Vagina (tissue), 2 donors: ENCODE data around the gene HCK. TPM values are rescaled to one million over a fixed set of nuclear protein-coding genes. Genes with fewer than 3 reads are reported as not detected.

Source experiments
- DNase-seq, 2 donors: peaks; one replicate each; pipeline ENCODE4 v3.0.0-alpha.2; 2017; ENCODE audit errors: extremely low spot score in 2 of 2
- H3K27ac ChIP-seq: fragments of 200-600 bp; sonication (generic); one replicate; pipeline ENCODE4 v1.5.1; 2019
- H3K27me3 ChIP-seq: fragments of 200-600 bp; sonication (generic); one replicate; pipeline ENCODE4 v1.5.1; 2019
- H3K36me3 ChIP-seq, 2 donors: fragments of 200-600 bp; sonication (generic); one replicate each; pipeline ENCODE4 v1.5.1; 2017 to 2019
- H3K4me1 ChIP-seq: fragments of 200-600 bp; sonication (generic); one replicate; pipeline ENCODE4 v1.5.1; 2019
- H3K4me3 ChIP-seq, 2 donors: fragments of 200-600 bp; sonication (generic); 1 replicate in 1 of 2; 2 replicates in 1 of 2; pipeline ENCODE4 v1.5.1; 2016 to 2019
- H3K9me3 ChIP-seq: fragments of 200-600 bp; sonication (generic); one replicate; pipeline ENCODE4 v1.5.1; 2019
- POLR2A ChIP-seq, 2 donors: fragments of 450-650 bp; IDR thresholded peaks; one replicate each; pipeline ENCODE4 v1.6.1; 2017; ENCODE audit warnings: antibody characterized with exemption in 2 of 2, mild to moderate bottlenecking in 2 of 2, moderate library complexity in 2 of 2
- POLR2AphosphoS5 ChIP-seq, 2 donors: sonication (generic); formaldehyde crosslinking; IDR thresholded peaks; one replicate each; pipeline ENCODE4 v1.9.0; 2017; ENCODE audit warnings: antibody characterized with exemption in 2 of 2, mild to moderate bottlenecking in 2 of 2, low read depth in 1 of 2; ENCODE audit not compliant: insufficient read depth in 1 of 2
- intact Hi-C: fragments of 100-400 bp; cut with DNase I; formaldehyde crosslinking; loops from one replicate; pipeline ENCODE4 v1.15.1; 2023
- total RNA-seq: library from RNA; depleted of rRNA; stranded (reverse); fragments of >200 nt; gene quantifications from one replicate; pipeline ENCODE4 v1.2.3, GENCODE V29; 2016
- TF ChIP-seq, protein P1 (sequence below), 3 experiments: fragments of 450-650 bp in 2 of 3; fragments of 200-600 bp in 1 of 3; sonication (generic) in 1 of 3; IDR thresholded peaks; one replicate each; pipeline ENCODE4 v1.5.1; 2017 to 2019; ENCODE audit warnings: antibody characterized with exemption in 3 of 3, mild to moderate bottlenecking in 2 of 3, moderate library complexity in 2 of 3

HCK gene
- total RNA-seq = 10.1 TPM

DNA sequence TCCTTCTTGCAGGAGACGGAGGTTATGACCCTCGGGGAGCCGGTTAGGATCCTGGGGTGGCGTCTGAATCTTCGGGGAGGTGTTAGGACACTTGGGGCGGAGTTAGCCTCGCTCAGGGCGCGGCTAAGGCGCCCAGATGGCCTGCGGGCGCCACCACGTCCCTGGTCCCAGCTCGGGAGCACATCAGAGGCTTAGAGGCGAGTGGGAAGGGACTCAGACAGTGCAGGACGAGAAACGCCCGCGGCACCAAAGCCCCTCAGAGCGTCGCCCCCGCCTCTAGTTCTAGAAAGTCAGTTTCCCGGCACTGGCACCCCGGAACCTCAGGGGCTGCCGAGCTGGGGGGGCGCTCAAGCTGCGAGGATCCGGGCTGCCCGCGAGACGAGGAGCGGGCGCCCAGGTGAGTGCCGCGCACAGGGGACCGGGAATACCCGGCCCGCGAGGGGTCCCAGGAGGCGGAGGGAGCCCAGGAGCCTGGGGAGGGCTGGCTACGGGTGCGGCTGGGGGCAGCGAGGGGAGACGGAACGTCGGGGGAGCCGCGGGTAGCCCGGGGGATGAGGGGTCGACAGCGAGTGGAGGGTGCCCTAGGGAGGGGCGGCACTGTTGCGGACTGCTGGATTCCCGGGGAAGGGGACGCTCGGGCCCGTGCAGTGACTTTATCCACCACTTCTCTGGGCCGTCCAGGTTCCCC is at the start of gene HCK:
TSS of gene HCK (plus strand) at position 153 of the 688 bp plus-strand sequence.
- TF ChIP-seq POLR2AphosphoS5 (IDR thresholded peaks at IDR 0.05; ENCODE audit: insufficient read depth in 1 of 2, low read depth in 1 of 2) = no peak
- TF ChIP-seq POLR2A (IDR thresholded peaks at IDR 0.05) = no peak
- TF ChIP-seq, protein P1, sequence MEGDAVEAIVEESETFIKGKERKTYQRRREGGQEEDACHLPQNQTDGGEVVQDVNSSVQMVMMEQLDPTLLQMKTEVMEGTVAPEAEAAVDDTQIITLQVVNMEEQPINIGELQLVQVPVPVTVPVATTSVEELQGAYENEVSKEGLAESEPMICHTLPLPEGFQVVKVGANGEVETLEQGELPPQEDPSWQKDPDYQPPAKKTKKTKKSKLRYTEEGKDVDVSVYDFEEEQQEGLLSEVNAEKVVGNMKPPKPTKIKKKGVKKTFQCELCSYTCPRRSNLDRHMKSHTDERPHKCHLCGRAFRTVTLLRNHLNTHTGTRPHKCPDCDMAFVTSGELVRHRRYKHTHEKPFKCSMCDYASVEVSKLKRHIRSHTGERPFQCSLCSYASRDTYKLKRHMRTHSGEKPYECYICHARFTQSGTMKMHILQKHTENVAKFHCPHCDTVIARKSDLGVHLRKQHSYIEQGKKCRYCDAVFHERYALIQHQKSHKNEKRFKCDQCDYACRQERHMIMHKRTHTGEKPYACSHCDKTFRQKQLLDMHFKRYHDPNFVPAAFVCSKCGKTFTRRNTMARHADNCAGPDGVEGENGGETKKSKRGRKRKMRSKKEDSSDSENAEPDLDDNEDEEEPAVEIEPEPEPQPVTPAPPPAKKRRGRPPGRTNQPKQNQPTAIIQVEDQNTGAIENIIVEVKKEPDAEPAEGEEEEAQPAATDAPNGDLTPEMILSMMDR (IDR thresholded peaks at IDR 0.05) = no peak
- Histone ChIP-seq H3K9me3 (no peaks in the 10 kb centered on the region), H3K4me1 (peaks cover 20% of the 10 kb centered on the region), H3K36me3 (no peaks in the 10 kb centered on the region), H3K4me3 (peak within 1 kb of the TSS; percentile 34 to 35), H3K27me3 (no peaks in the 10 kb centered on the region), H3K27ac (no peak within 1 kb of the TSS)
- no peak for DNase-seq
- intact Hi-C loops = no loop called here

DNA sequence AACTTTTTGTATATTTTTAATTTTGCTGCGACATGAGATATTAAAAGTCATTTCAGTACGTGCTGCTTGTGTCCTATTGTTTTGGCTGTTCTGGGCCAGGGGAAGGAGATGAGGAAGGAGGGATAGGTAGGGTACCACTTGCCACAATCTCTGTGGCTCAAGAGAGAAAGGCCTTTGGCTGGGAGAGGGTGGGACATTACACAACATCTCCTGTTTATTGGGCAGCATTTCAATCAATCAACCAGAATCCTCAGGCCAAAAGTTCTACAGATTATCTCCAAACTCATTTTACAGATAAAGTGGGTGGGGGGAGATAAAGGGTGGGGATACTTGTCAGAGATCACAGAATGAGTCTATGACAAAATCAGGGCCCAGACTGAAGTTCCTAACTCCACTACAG is 48.7 kb upstream of the HCK start:
- TF ChIP-seq, protein P1 (IDR thresholded peaks at IDR 0.05) = no peak
- TF ChIP-seq POLR2A (IDR thresholded peaks at IDR 0.05) = no peak
- no peak for TF ChIP-seq POLR2AphosphoS5 (IDR thresholded peaks at IDR 0.05; ENCODE audit: insufficient read depth in 1 of 2, low read depth in 1 of 2)
- H3K4me1 ChIP-seq = no peaks in the 10 kb centered on the region
- H3K9me3 ChIP-seq = no peaks in the 10 kb centered on the region
- no peaks in the 10 kb centered on the region for H3K27me3 ChIP-seq
- H3K27ac ChIP-seq = no peak overlapping the region
- no peak for DNase-seq
- no peak overlapping the region for H3K4me3 ChIP-seq
- intact Hi-C loops = no loop called here
- H3K36me3 ChIP-seq = no peaks in the 10 kb centered on the region

DNA sequence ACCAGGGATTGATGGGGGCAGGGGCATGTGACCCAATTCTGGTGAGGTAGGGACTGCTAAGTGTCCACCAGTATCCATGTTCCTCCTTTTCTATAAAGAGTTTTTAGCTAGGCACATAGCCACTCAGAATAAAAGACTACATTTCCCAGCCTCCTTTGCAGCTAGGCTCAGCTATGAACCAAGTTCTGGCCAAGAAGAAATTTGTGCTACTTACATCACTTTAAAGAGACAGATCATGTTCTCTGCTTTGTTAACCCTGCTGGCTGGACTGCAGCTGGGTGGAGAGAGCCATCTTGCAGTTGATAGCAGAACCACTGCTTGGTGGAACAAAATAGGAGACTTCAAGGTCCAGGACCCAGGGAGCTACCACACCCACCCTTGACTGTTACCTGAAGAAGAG is 47.1 kb upstream of the HCK start:
- DNase-seq = no peak
- H3K27me3 ChIP-seq = no peaks in the 10 kb centered on the region
- no peaks in the 10 kb centered on the region for H3K36me3 ChIP-seq
- TF ChIP-seq, protein P1 (IDR thresholded peaks at IDR 0.05) = no peak
- no peak for TF ChIP-seq POLR2AphosphoS5 (IDR thresholded peaks at IDR 0.05; ENCODE audit: insufficient read depth in 1 of 2, low read depth in 1 of 2)
- no peak for TF ChIP-seq POLR2A (IDR thresholded peaks at IDR 0.05)
- H3K4me1 ChIP-seq = no peaks in the 10 kb centered on the region
- no peak overlapping the region for H3K27ac ChIP-seq
- intact Hi-C loops = no loop called here
- no peak overlapping the region for H3K4me3 ChIP-seq
- no peaks in the 10 kb centered on the region for H3K9me3 ChIP-seq

DNA sequence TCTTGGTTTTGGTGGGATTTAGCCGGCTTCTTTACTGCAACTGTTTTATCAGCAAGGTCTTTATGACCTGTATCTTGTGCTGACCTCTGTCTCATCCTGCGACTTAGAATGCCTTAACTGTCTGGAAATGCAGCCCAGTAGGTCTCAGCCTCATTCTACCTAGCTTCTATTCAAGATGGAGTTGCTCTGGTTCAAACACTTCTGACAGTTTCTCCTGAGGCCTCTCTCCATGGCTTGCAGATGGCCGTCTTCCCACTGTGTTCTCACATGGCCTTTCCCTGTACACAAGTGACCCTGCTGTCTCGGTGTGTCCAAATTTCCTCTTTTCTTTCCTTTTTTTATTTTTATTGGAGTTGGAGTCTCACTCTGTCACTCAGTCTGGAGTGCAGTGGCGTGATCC is 46.0 kb upstream of the HCK start:
- H3K4me3 ChIP-seq = no peak overlapping the region
- H3K36me3 ChIP-seq = no peaks in the 10 kb centered on the region
- H3K27ac ChIP-seq = no peak overlapping the region
- H3K9me3 ChIP-seq = no peaks in the 10 kb centered on the region
- H3K27me3 ChIP-seq = no peaks in the 10 kb centered on the region
- TF ChIP-seq, protein P1 (IDR thresholded peaks at IDR 0.05) = no peak
- no peak for TF ChIP-seq POLR2A (IDR thresholded peaks at IDR 0.05)
- TF ChIP-seq POLR2AphosphoS5 (IDR thresholded peaks at IDR 0.05; ENCODE audit: insufficient read depth in 1 of 2, low read depth in 1 of 2) = no peak
- no peak for DNase-seq
- H3K4me1 ChIP-seq = no peaks in the 10 kb centered on the region
- intact Hi-C loops = no loop called here
